Loucy (cell line): ENCODE results near the gene FAM24B.
A peak's percentile ranks its signal among the peaks of the same experiment; 100 is the strongest.

ENCODE experiments used
- H2AFZ ChIP-seq: fragments of 200-600 bp; sonication (generic); 2 replicates; pipeline ENCODE4 v1.6.0; 2016; ENCODE audit warnings: antibody characterized with exemption, mild to moderate bottlenecking, low read length, moderate library complexity
- H3F3A ChIP-seq: fragments of 200-600 bp; 2 replicates; pipeline ENCODE4 v1.6.0; 2016; ENCODE audit warnings: antibody characterized with exemption, low read depth, mild to moderate bottlenecking
- H3K27me3 ChIP-seq: fragments of 200-600 bp; sonication (generic); 2 replicates; pipeline ENCODE4 v1.6.1; 2014; ENCODE audit warnings: low read length, mild to moderate bottlenecking; ENCODE audit not compliant: insufficient read depth, poor library complexity, severe bottlenecking
- H3K36me3 ChIP-seq: fragments of 200-600 bp; sonication (generic); 2 replicates; pipeline ENCODE4 v1.6.1; 2016; ENCODE audit warnings: low read length; ENCODE audit not compliant: insufficient read depth
- H3K4me1 ChIP-seq: fragments of 200-600 bp; sonication (generic); 2 replicates; pipeline ENCODE4 v1.5.1; 2014; ENCODE audit warnings: low read length, mild to moderate bottlenecking; ENCODE audit not compliant: insufficient read depth, poor library complexity, severe bottlenecking
- H3K4me2 ChIP-seq: fragments of 200-600 bp; sonication (generic); 2 replicates; pipeline ENCODE4 v1.6.0; 2014; ENCODE audit warnings: antibody characterized with exemption, low read length, low read depth, mild to moderate bottlenecking; ENCODE audit not compliant: poor library complexity, severe bottlenecking
- H3K4me3 ChIP-seq: fragments of 200-600 bp; sonication (generic); 2 replicates; pipeline ENCODE4 v1.5.1; 2014; ENCODE audit warnings: low read length, mild to moderate bottlenecking, mixed read lengths; ENCODE audit not compliant: poor library complexity, severe bottlenecking
- H3K79me2 ChIP-seq: fragments of 200-600 bp; sonication (generic); 2 replicates; pipeline ENCODE4 v1.6.1; 2014; ENCODE audit warnings: low read length; ENCODE audit not compliant: insufficient read depth
- H3K9ac ChIP-seq: fragments of 200-600 bp; sonication (generic); 2 replicates; pipeline ENCODE4 v1.6.0; 2014; ENCODE audit warnings: mild to moderate bottlenecking, low read depth, low read length, moderate library complexity; ENCODE audit not compliant: poor library complexity, severe bottlenecking
- H3K9me2 ChIP-seq: fragments of 200-600 bp; sonication (generic); replicated peaks from 2 replicates; pipeline ENCODE4 v1.6.1; 2016; ENCODE audit warnings: low read depth, low read length, mixed read lengths
- H3K9me3 ChIP-seq: fragments of 200-600 bp; sonication (generic); 2 replicates; pipeline ENCODE4 v1.6.1; 2014; ENCODE audit warnings: mild to moderate bottlenecking, antibody characterized with exemption, low read length, low read depth; ENCODE audit not compliant: insufficient read depth
- H4K20me1 ChIP-seq: fragments of 200-600 bp; sonication (generic); 2 replicates; pipeline ENCODE4 v1.6.0; 2014; ENCODE audit warnings: antibody characterized with exemption, low read length, mild to moderate bottlenecking; ENCODE audit not compliant: insufficient read depth, poor library complexity, severe bottlenecking
- CTCF ChIP-seq: fragments of 200-600 bp; sonication (generic); conservative IDR thresholded peaks from 2 replicates; pipeline ENCODE4 v1.5.1; 2014; ENCODE audit warnings: mild to moderate bottlenecking, antibody characterized with exemption, low read length
- EZH2phosphoT487 ChIP-seq: fragments of 200-600 bp; IDR thresholded peaks from 2 replicates; pipeline ENCODE4 v1.6.1; 2018; ENCODE audit warnings: antibody characterized with exemption, mild to moderate bottlenecking, moderate library complexity, borderline replicate concordance

Gene FAM24B

DNA sequence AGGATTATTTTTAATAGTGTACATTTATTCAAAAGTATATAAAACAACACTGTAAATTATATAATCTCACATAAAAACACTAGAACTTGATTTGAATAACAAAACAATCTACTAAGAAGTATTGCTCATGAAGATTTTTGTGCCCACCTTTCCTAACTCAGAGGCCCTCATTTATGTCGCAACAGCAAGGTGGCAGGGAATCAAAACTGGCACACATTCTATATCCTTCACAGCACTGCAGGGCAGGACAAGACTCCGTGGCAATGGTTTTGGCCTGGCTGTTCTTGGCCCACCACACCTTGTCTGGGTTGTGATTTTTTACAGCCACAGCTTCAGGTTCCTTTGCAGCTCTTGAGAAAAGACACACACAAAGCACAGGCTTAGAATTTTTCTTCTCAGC lies 30.3 kb downstream of the FAM24B start:
- H3K27me3 ChIP-seq: no peaks in the 10 kb centered on the region
- H3K4me1 ChIP-seq: peaks cover 12% of the 10 kb centered on the region
- peaks cover 15% of the 10 kb centered on the region for H4K20me1 ChIP-seq
- no peak overlapping the region for H3K9ac ChIP-seq
- H3K36me3 ChIP-seq: peaks cover 75% of the 10 kb centered on the region
- TF ChIP-seq CTCF (no peak), EZH2phosphoT487 (no peak)
- no peak overlapping the region for H2AFZ ChIP-seq
- H3F3A ChIP-seq: no peaks in the 10 kb centered on the region
- H3K9me2 ChIP-seq: no peaks in the 10 kb centered on the region
- H3K4me3 ChIP-seq: no peak overlapping the region
- no peak overlapping the region for H3K4me2 ChIP-seq
- H3K9me3 ChIP-seq: no peaks in the 10 kb centered on the region
- peaks cover 6% of the 10 kb centered on the region for H3K79me2 ChIP-seq

DNA sequence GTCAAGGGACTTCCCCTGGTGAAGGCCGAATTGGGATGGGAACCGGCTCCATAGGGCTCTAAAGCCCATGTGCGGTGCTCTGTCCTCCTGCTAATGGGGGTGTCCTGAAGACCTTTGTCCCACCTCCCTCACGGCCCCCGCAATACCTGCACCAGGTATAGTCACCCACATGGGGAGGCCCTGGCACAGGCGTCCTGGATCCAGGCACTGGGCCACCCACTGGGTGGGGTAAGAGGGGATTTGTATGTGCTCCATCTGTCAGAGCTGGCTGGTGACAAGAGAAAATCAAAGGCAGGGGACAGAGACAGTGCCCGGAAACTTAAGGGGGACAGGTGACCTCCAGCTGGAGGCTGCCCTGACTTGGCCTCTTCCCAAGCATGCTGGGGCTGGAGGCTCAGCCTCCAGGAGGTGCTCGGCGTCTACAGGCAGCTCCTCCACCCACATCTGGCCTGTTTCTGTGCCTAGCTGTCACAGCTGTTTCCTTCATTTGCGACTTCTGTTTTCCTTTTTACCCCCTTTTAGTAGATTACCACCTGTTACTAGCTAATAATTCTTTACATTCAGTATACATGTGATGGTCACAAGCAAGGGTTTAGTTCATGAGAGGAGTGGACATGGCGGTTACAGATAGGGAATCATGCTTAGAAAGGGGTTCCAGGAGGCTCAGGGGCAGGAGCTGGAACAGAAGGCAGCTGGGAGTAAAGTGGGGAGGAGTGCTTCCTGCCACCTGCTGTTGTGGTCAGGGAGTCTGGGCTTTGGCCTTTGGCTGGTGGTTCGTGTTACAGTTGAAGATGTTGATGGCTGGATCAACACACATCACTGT lies 31.4 kb downstream of the FAM24B start:
- H3K36me3 ChIP-seq: peaks cover 71% of the 10 kb centered on the region
- H4K20me1 ChIP-seq: peaks cover 11% of the 10 kb centered on the region
- peak overlapping the region; percentile 23 for H3K4me2 ChIP-seq
- no peak overlapping the region for H3K4me3 ChIP-seq
- no peak overlapping the region for H3K9ac ChIP-seq
- H3K79me2 ChIP-seq: peaks cover 6% of the 10 kb centered on the region; the same call in 1 of the 2 replicates
- no peaks in the 10 kb centered on the region for H3K9me3 ChIP-seq
- TF ChIP-seq EZH2phosphoT487 (no peak), CTCF (no peak)
- no peaks in the 10 kb centered on the region for H3F3A ChIP-seq
- no peak overlapping the region for H2AFZ ChIP-seq
- no peaks in the 10 kb centered on the region for H3K27me3 ChIP-seq
- peaks cover 12% of the 10 kb centered on the region for H3K4me1 ChIP-seq
- H3K9me2 ChIP-seq: no peaks in the 10 kb centered on the region

DNA sequence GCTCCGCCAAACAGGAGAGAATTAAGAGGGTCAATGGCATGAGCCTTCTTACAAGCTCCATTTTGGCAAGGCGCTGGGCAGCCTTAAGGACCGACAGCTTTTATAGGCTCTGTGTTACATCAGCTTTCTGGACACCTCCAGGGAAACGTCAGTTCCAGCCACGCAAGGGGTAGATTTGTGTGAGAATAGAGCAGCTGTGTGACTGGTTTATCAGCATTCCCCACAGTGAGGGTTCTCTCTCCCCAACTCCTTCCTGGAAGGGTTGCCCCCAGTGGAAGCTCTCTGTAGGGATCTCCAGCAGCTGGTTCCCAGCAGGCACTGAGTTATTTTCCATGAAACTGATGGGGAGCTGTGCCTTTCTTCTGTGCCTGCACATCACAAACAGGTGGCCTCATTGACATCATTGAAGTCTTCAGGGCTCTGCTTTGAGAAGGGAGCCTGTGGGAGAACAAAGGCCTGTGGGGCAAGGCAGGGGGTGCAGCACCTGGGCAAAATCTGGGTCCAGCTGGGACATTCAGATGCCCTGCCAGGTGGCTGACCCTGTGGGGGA lies 33.5 kb downstream of the FAM24B start, which contains the start of gene CUZD1:
CUZD1 (minus strand) TSS at position 75 of the 550 bp plus-strand sequence; CDS start at position 61, 14 bp downstream.
- Histone ChIP-seq H3K4me1 (peaks cover 12% of the 10 kb centered on the region), H3K4me2 (no peak within 1 kb of the TSS), H3K9me2 (no peaks in the 10 kb centered on the region), H3F3A (no peaks in the 10 kb centered on the region), H3K27me3 (no peaks in the 10 kb centered on the region), H3K36me3 (peaks cover 54% of the 10 kb centered on the region; the same call in 1 of the 2 replicates), H3K79me2 (peaks cover 6% of the 10 kb centered on the region; the same call in 1 of the 2 replicates), H3K9ac (no peak within 1 kb of the TSS), H3K4me3 (no peak within 1 kb of the TSS), H3K9me3 (peaks cover 5% of the 10 kb centered on the region; the same call in 1 of the 2 replicates), H4K20me1 (peaks cover 11% of the 10 kb centered on the region), H2AFZ (no peak within 1 kb of the TSS)
- TF ChIP-seq CTCF: no peak
- TF ChIP-seq EZH2phosphoT487: no peak
